Osteocyte (in vitro differentiated cells): Measurements from ENCODE around the gene PPP1R14B. TPM values are rescaled to one million over a fixed set of nuclear protein-coding genes. Genes with fewer than 3 reads are reported as not detected.

Experiments
- DNase-seq: peaks from one replicate; pipeline ENCODE4 v3.0.0; 2021; ENCODE audit warnings: mixed read lengths; ENCODE audit not compliant: unreplicated experiment; ENCODE audit errors: extremely low spot score
- H3K27ac Mint-ChIP-seq: one replicate; pipeline ENCODE4 v1.8.0; 2021; ENCODE audit warnings: mild to moderate bottlenecking, mixed read lengths; ENCODE audit not compliant: unreplicated experiment
- H3K27me3 Mint-ChIP-seq: one replicate; pipeline ENCODE4 v1.8.0; 2021; ENCODE audit warnings: mixed read lengths; ENCODE audit not compliant: unreplicated experiment
- H3K36me3 Mint-ChIP-seq: one replicate; pipeline ENCODE4 v1.8.0; 2021; ENCODE audit warnings: mixed read lengths; ENCODE audit not compliant: unreplicated experiment
- H3K4me1 Mint-ChIP-seq: one replicate; pipeline ENCODE4 v1.8.0; 2021; ENCODE audit warnings: mixed read lengths; ENCODE audit not compliant: unreplicated experiment
- H3K4me3 Mint-ChIP-seq: one replicate; pipeline ENCODE4 v1.8.0; 2021; ENCODE audit warnings: mild to moderate bottlenecking, moderate library complexity, mixed read lengths; ENCODE audit not compliant: unreplicated experiment
- H3K9me3 Mint-ChIP-seq: one replicate; pipeline ENCODE4 v1.8.0; 2021; ENCODE audit warnings: mixed read lengths; ENCODE audit not compliant: unreplicated experiment
- total RNA-seq: library from RNA; stranded (reverse); gene quantifications from 2 replicates; pipeline ENCODE4 v1.2.1, GENCODE V29; 2021
- TF ChIP-seq, protein P1 (sequence below): fragments of 200-600 bp; sonication (generic); IDR thresholded peaks from 2 replicates; pipeline ENCODE4 v1.5.0; 2021; ENCODE audit warnings: antibody characterized with exemption, mild to moderate bottlenecking, moderate library complexity

PPP1R14B gene
- total RNA-seq, 1 donor from 2014 or later = 270 TPM

DNA sequence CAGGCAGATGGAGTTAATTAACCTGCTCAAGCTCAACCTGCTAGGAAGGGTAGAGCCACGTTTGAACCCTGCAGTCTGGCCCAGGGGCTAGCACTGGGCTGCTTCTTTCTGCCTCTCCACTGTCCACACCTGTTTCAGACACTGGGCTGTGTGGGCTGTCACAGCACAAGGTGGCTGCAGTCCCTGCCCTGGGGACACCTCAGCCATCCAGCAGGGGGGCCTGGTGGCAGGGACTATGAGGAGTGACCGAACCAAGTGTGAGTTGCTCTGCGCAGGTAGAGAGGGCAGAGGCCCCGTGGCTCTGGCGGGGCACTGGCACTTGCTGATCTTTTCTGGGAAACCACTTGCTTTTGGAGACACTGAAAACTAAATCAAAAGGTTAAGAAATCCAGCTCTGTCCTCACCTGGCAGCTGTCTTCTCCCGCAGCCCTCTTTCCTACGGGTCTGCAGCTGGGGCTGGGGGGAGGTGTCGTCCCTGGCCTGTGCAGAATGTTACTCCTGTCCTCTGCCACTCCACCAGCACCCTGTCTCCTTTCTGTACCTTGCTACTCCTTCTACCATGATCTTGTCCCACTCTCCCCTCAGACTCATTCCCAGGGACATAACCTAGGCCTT lies 31.9 kb upstream of the PPP1R14B start:
- Mint-ChIP-seq H3K36me3 (peaks cover 17% of the 10 kb centered on the region), H3K27ac (no peak overlapping the region), H3K9me3 (no peaks in the 10 kb centered on the region), H3K4me1 (peaks cover 21% of the 10 kb centered on the region), H3K27me3 (no peaks in the 10 kb centered on the region), H3K4me3 (no peak overlapping the region)
- no peak for DNase-seq
- TF ChIP-seq, protein P1, sequence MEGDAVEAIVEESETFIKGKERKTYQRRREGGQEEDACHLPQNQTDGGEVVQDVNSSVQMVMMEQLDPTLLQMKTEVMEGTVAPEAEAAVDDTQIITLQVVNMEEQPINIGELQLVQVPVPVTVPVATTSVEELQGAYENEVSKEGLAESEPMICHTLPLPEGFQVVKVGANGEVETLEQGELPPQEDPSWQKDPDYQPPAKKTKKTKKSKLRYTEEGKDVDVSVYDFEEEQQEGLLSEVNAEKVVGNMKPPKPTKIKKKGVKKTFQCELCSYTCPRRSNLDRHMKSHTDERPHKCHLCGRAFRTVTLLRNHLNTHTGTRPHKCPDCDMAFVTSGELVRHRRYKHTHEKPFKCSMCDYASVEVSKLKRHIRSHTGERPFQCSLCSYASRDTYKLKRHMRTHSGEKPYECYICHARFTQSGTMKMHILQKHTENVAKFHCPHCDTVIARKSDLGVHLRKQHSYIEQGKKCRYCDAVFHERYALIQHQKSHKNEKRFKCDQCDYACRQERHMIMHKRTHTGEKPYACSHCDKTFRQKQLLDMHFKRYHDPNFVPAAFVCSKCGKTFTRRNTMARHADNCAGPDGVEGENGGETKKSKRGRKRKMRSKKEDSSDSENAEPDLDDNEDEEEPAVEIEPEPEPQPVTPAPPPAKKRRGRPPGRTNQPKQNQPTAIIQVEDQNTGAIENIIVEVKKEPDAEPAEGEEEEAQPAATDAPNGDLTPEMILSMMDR = no peak

DNA sequence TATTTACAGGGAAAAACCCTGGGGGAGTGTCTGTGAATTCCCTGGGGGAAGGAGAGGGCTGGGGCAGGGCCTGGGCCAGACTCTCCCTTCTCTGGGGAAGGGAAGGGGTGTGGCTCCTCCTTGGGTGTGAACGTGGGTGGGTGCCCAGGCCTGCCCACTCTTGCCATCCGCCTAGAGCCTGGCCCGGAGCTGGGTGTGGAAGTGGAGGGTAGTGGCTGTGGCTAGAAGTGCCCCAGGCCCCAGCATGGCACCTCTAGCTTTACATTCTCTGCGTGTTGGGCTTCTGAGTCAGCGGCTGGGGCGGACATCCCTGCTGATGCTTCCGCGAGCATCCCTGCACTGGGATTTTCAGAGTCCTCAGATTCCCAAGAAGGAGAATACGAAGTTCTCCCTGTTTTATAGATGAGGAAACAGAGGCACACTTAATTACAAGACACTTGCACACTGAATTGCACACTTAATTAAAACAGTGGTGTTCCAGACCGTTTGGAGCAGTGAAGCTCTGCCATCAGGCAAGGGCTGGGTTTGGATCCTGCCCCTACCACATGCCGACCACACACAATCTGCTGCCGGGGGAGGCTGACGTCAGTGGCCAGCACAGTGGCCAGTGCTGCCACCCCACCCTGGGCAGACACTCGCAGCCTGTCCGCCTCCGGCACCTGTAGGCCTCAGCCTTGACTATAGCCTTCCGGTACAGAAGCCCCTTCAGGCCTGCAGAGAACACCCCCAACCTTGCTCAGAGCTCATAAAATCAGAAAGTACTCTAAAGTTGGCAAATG lies 30.1 kb upstream of the PPP1R14B start:
- Mint-ChIP-seq H3K4me3 (no peak overlapping the region), H3K27me3 (no peaks in the 10 kb centered on the region), H3K36me3 (peaks cover 11% of the 10 kb centered on the region), H3K9me3 (no peaks in the 10 kb centered on the region), H3K4me1 (peaks cover 19% of the 10 kb centered on the region), H3K27ac (peak overlapping the region; percentile 87)
- peak; percentile 91 for DNase-seq
- TF ChIP-seq, protein P1 = no peak

DNA sequence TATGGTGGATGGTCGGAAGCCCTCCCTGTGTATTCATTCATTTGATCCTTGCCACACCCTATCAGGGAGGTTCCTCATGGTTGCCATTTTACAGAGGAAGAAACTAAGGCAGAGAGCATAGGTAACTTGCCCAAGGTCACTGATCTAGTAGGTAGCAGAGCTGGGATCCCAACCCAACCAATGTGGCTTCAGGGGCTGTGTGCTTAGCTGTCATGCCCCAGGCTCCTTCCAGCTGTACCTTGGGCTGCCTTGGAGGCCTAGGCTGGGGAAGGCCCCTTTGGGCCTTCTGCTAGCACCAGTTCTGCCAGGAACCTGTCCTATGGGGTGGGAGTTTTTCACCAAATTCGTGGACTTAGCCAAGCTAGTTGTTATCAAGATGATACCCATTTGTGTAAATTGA lies 29.1 kb upstream of the PPP1R14B start:
- Mint-ChIP-seq H3K4me3 (no peak overlapping the region), H3K27me3 (no peaks in the 10 kb centered on the region), H3K27ac (peak overlapping the region; percentile 54), H3K9me3 (no peaks in the 10 kb centered on the region), H3K36me3 (peaks cover 8% of the 10 kb centered on the region), H3K4me1 (peaks cover 21% of the 10 kb centered on the region)
- TF ChIP-seq, protein P1 = no peak
- DNase-seq = no peak

DNA sequence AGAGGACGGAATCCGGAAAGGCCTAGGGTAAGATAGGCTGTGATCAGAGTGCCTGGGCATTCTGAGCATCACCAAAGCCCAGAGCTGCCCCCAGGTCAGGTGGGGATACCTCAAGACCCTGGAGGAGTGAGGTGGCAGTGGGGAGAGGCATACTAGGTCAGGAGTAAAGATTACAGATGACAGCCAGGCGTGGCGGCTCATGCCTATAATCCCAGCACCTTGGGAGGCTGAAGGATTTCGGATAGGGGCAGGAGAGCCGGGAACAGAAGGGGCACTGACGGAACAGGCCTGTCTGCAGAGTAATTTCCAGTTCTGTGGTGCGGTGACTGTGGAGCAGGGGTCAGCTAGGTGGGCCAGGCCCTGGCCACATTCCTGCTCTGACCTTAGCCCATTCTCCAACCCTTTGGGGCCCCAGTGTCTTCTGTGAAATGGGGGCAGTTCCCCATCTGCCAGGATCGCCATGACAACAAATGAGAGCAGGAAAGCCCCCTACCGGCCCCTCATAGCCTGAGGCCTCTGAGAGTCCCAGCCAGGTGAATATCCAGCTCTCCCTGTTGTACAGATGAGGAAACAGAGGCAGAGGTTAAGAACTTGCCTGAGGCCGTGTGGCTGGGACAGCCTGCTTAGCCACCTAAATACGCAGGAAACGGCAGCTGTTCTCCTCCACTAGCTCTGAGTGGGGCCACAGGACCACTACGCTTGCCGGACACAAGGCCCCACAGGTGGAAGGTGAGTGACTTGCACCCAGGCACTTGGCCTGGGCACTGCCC lies 28.5 kb upstream of the PPP1R14B start:
- H3K4me3 Mint-ChIP-seq = no peak overlapping the region
- peaks cover 21% of the 10 kb centered on the region for H3K4me1 Mint-ChIP-seq
- no peaks in the 10 kb centered on the region for H3K27me3 Mint-ChIP-seq

More for the DNA sequence above, 28.5 kb upstream of the PPP1R14B start:
- Mint-ChIP-seq H3K27ac (peak overlapping the region; percentile 54), H3K9me3 (no peaks in the 10 kb centered on the region), H3K36me3 (peaks cover 8% of the 10 kb centered on the region)
- TF ChIP-seq, protein P1 = no peak
- DNase-seq = no peak
